GM19240 (cell line): ENCODE results near the gene NOP56.

Experiments used
- DNase-seq: peaks from one replicate; pipeline ENCODE4 v3.0.0; 2011; ENCODE audit warnings: low spot score; ENCODE audit not compliant: insufficient read length

Gene NOP56, protein sequence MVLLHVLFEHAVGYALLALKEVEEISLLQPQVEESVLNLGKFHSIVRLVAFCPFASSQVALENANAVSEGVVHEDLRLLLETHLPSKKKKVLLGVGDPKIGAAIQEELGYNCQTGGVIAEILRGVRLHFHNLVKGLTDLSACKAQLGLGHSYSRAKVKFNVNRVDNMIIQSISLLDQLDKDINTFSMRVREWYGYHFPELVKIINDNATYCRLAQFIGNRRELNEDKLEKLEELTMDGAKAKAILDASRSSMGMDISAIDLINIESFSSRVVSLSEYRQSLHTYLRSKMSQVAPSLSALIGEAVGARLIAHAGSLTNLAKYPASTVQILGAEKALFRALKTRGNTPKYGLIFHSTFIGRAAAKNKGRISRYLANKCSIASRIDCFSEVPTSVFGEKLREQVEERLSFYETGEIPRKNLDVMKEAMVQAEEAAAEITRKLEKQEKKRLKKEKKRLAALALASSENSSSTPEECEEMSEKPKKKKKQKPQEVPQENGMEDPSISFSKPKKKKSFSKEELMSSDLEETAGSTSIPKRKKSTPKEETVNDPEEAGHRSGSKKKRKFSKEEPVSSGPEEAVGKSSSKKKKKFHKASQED

DNA sequence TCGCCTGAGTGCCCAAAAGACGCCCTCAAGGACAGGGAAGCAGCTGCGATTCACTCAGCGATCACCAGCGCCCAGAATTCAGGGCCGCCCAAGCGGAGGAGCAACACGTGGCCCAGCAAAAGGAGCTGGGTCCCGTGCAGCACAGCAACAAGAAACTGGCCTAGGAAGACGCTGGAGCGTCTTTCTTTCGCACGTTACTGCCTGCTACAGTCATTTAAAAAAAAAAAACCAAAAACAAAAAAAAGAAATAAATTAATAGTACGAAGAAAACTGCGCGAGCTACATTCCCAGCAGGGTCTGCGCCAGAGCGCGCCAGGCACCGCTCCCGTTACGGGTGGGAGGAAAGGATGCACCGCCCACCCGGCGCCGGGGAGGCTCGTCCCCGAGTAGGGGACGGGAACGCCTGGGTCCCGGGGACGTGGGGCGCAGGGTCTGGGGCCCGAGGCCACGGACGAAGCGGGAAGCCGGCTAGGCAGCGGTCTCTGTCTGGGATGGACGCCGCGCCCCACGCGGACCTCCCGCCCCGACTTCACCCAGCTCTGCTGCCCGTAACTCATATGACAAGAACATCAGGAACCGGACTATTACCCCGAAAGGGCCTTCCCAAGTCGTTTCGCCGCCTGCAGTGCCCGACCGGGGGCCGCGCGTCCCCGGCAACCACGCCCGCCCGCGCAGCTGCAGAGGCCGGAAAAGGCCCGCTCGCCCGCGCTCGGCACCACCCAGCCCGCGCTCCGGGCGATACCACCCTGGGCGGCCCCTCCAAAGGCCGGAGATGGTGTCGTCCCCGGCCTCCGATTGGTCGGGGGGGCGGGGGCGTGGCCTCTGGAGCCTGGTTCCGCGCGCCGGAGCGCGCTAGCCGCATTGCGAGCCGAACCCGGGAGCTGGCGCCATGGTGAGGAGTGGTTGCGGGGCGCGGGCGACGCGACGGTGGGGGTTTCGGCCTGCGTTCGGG is at the start of gene NOP56:
Gene NOP56 (plus strand): TSS at position 861 of the 952 bp plus-strand sequence. CDS start 29 bp downstream, at position 890.
- peak; percentile 72 for DNase-seq

- DNase-seq, result no peak
Measured at GRCh38 chr20:2602746-2603145, 49.7 kb upstream of the NOP56 start.

- DNase-seq, result no peak
Measured at GRCh38 chr20:2603816-2604505, 48.5 kb upstream of the NOP56 start.

DNA sequence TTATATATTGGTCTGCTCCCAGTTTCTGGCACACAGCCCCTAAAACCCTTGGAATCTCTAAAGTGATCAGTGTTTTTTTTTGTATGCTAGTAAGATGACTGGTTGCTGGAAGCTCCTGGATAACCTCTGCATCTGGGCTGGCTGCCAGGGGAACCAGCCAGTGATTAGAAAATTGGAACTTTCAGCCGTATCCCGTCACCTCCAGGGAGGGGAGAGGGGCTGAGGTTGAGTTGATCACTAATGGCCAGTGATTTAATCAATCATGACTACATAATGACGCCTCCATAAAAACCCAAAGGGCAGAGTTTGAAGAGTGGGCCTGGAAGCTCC is 48.0 kb upstream of the NOP56 start:
- no peak for DNase-seq

DNA sequence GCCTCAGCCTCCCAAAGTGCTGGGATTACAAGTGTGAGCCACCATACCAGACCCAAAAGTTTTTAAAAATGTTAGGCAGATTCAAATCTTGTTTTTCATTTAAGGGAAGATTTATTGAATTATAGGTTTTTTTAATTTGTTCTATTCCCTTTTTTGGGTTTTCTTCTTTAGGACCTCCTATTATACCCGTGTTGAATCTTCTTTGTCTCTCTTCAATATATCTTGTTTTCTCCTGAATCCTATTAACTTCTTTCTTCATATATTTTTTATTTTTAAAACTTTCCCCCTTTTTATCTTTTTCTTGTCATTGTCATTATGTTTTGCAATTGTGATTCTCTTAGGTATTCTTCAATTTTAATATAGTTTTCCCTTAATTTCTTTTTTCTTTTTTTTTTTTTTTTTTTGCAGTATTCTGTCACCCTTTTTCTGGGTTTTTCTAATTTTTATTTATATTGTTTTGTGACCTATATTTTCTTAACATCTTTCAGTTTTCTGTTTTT is 45.9 kb upstream of the NOP56 start:
- DNase-seq, result no peak

- DNase-seq, result no peak
Measured at GRCh38 chr20:2610326-2610725, 42.1 kb upstream of the NOP56 start.

GRCh38 chr20:2610941-2611720 is 41.3 kb upstream of the NOP56 start:
- no peak for DNase-seq

DNA sequence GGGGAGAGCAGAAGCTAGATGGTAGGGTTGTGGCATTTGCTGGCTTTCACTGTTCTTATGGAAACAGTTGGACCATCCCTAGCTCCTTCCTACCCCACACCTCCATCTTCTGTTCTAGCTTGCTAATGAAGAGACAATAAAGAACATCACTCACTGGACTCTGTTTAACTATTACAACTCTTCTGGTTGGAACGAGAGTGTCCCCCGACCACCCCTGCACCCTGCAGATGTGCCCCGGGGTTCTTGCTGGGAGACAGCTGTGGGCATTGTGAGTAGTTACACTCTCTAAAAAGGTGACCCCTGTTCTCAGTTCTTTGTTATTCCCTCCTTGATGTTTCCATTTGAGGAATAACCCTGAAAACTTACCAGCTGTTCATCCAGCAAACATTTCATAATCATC is 40.4 kb upstream of the NOP56 start:
- DNase-seq, result no peak

GRCh38 chr20:2616634-2617033 is 35.8 kb upstream of the NOP56 start:
- DNase-seq, result no peak

- no peak for DNase-seq
Measured at GRCh38 chr20:2617099-2617714, 35.2 kb upstream of the NOP56 start.

- no peak for DNase-seq
Measured at GRCh38 chr20:2618815-2619214, 33.6 kb upstream of the NOP56 start.

GRCh38 chr20:2619337-2619736 is 33.1 kb upstream of the NOP56 start:
- DNase-seq, result no peak

GRCh38 chr20:2619961-2620595 is 32.4 kb upstream of the NOP56 start:
- DNase-seq, result no peak

- DNase-seq, result no peak
Measured at GRCh38 chr20:2624190-2624589, 28.2 kb upstream of the NOP56 start.

GRCh38 chr20:2625062-2625461 is 27.4 kb upstream of the NOP56 start:
- DNase-seq, result no peak

DNA sequence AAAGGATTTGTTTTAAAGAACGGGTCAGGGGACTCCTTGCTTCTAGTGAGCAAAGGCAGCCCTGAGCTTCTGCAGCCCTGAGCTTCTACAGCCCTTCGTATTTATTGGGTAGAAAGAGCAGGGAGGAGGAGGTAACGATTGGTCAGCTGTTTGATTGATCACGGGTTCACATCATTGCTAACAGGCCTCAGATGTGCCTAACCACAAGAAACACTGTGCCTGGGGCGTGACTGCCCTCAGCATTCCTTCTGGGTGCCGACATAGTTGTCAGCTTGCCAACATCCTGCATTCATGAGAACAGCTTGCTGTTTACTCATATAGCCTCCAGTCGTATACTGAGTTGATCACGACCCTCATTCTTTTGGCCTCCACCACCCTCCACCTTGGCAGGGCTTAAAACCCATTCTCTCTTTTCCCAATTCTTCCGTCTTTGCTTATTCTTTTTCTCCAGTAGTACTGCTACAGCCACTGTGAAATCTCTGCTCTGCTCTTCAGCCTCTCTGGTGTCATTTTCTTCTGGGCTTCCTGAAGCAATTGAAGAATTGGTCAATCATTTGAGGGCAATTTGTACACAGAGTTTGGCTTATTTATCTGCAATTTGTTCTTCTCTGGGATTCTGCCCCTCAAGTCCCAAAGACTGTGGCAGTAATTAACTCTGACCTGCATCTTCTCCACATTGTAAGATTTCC is 25.4 kb upstream of the NOP56 start:
- DNase-seq, result no peak

DNA sequence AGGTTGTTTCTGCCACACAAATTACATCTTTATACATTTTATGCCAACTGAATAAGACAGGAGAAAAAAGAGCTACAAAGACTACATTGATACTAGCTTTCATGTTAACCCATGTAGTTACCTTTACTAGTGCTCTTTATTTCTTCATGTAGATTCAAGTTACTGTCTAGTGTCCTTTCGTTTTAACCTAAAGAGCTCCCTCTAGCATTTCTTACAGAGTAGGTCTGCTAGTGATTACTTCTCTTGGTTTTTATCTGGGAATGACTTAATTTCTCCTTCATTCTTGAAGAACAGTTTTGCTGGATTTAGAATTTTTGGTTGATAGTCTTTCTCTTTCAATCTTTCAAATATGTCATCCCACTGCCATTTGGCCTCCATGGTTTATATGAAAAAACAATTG is 21.2 kb upstream of the NOP56 start:
- no peak for DNase-seq

- no peak for DNase-seq
Measured at GRCh38 chr20:2633381-2633780, 19.1 kb upstream of the NOP56 start.

DNA sequence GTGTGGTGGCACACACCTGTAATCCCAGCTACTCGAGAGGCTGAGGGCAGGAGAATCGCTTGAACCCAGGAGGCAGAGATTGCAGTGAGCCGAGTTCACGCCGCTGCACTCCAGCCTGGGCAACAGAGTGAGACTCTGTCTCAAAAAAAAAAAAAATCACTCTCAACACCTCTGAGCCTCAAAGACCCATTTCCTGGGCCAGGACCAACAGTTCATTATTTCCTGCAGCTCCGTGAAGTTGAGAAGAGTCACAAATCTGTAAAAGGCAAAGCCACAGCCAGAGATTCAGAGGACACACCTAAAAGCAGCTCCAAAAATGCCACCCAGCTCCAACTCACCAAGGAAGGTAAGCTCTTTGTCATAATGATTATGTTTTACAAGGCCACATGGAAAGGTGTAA is 15.2 kb upstream of the NOP56 start:
- DNase-seq, result no peak
